DOHH2 (cell line): ENCODE measurements around the gene NIFK.

Source experiments
- CTCF ChIP-seq: fragments of 200-600 bp; sonication (generic); IDR thresholded peaks from one replicate; pipeline ENCODE4 v1.5.1; 2014; ENCODE audit warnings: antibody characterized with exemption, mild to moderate bottlenecking, low read depth, low read length; ENCODE audit not compliant: poor library complexity, severe bottlenecking
- EZH2phosphoT487 ChIP-seq: fragments of 200-600 bp; sonication (generic); IDR thresholded peaks from 2 replicates; pipeline ENCODE4 v1.6.1; 2017; ENCODE audit warnings: borderline replicate concordance, mild to moderate bottlenecking, antibody characterized with exemption, low read length, moderate library complexity, mixed read lengths

DNA sequence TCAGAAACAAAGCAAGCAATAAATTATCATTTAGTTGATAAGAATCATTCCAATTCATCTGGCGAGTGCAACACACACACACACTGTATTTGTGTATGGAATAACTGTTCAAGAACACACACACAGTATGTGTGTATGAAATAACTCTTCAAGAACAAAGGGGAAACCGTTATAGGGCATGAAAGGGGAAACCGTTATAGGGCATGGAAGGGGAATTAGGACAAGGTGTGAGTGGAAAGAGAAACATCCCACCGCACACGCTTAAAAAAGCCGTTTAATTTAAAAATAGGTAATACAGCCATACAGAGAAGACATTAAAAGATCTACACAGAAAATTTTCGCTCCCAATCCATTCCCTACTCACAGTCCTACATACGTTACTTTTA, 18.2 kb upstream of the NIFK start:
- TF ChIP-seq CTCF = no peak
- no peak for TF ChIP-seq EZH2phosphoT487
